Nephron progenitor cell (in vitro differentiated cells): Measurements from ENCODE around the gene CARD19.
A peak's percentile ranks its signal among the peaks of the same experiment; 100 is the strongest.

ENCODE experiments used
- DNase-seq: peaks from one replicate; pipeline ENCODE4 v3.0.0; 2021
- H3K27ac Mint-ChIP-seq: 2 replicates; pipeline ENCODE4 v1.8.0; 2021; ENCODE audit warnings: mild to moderate bottlenecking, moderate library complexity, mixed read lengths
- H3K27me3 Mint-ChIP-seq: 2 replicates; pipeline ENCODE4 v1.8.0; 2021; ENCODE audit warnings: mild to moderate bottlenecking, low read depth, mixed read lengths; ENCODE audit not compliant: poor library complexity
- H3K36me3 Mint-ChIP-seq: 2 replicates; pipeline ENCODE4 v1.8.0; 2021; ENCODE audit warnings: low read depth, mixed read lengths
- H3K4me1 Mint-ChIP-seq: 2 replicates; pipeline ENCODE4 v1.8.0; 2021; ENCODE audit warnings: mixed read lengths
- H3K4me3 Mint-ChIP-seq: 2 replicates; pipeline ENCODE4 v1.8.0; 2021; ENCODE audit warnings: mild to moderate bottlenecking, moderate library complexity, mixed read lengths
- H3K9me3 Mint-ChIP-seq: 2 replicates; pipeline ENCODE4 v1.8.0; 2021; ENCODE audit warnings: mild to moderate bottlenecking, moderate library complexity, mixed read lengths
- TF ChIP-seq, protein P1 (sequence below): fragments of 200-600 bp; sonication (generic); IDR thresholded peaks from 2 replicates; pipeline ENCODE4 v1.5.0; 2021; ENCODE audit warnings: antibody characterized with exemption

The CARD19 gene

DNA sequence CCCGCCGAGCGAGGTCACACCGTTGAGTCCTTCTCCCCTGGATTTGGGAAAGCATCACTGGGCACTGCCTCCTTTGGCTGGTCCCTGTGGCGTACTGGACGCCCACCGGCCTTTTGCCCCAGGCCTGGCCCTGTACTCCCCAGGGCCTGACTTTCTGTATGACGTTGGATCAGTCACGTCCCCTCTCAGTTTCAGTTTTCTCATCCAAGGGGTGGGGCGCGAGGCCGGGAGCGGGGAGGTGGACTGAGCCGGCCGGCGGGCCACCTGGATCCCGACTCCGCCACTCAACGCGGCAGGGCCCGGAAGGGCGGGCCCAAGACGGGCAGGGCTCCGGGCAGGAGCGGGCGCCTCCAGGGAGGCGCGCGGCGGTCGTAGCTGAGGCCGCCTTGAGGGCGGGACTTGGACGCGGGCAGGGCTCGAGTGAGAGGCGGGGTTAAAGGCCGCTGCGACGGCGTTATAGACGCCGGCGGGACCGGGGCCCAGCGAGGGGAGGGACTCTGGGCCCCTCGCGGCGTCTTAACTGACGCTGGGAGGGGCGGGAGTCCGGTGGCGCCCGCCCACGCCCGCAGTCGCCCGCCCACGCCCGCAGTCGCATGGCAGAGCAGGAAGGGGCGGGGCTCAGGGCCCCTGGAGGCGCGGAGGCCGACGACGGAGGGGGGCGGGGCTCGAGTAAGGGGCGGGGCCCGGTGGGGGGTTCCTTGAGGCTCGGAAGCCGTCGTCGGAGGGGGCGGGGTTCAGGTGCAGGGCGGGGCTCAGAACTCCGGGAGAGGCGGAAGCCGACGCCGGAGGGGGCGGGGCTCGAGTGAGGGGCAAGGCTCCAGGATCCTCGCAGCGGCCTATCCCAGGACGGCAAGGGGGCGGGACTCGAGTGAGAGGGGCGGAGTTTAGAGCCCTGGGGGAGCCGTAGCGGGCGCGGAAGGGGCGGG is 549 bp upstream of the CARD19 start:
- Mint-ChIP-seq H3K9me3 (no peaks in the 10 kb centered on the region), H3K36me3 (peaks cover 2% of the 10 kb centered on the region), H3K4me1 (peaks cover 55% of the 10 kb centered on the region), H3K4me3 (peak overlapping the region; percentile 67), H3K27ac (no peak overlapping the region), H3K27me3 (peaks cover 4% of the 10 kb centered on the region)
- DNase-seq, result peak; percentile 100
- TF ChIP-seq, protein P1, sequence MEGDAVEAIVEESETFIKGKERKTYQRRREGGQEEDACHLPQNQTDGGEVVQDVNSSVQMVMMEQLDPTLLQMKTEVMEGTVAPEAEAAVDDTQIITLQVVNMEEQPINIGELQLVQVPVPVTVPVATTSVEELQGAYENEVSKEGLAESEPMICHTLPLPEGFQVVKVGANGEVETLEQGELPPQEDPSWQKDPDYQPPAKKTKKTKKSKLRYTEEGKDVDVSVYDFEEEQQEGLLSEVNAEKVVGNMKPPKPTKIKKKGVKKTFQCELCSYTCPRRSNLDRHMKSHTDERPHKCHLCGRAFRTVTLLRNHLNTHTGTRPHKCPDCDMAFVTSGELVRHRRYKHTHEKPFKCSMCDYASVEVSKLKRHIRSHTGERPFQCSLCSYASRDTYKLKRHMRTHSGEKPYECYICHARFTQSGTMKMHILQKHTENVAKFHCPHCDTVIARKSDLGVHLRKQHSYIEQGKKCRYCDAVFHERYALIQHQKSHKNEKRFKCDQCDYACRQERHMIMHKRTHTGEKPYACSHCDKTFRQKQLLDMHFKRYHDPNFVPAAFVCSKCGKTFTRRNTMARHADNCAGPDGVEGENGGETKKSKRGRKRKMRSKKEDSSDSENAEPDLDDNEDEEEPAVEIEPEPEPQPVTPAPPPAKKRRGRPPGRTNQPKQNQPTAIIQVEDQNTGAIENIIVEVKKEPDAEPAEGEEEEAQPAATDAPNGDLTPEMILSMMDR, result no peak

DNA sequence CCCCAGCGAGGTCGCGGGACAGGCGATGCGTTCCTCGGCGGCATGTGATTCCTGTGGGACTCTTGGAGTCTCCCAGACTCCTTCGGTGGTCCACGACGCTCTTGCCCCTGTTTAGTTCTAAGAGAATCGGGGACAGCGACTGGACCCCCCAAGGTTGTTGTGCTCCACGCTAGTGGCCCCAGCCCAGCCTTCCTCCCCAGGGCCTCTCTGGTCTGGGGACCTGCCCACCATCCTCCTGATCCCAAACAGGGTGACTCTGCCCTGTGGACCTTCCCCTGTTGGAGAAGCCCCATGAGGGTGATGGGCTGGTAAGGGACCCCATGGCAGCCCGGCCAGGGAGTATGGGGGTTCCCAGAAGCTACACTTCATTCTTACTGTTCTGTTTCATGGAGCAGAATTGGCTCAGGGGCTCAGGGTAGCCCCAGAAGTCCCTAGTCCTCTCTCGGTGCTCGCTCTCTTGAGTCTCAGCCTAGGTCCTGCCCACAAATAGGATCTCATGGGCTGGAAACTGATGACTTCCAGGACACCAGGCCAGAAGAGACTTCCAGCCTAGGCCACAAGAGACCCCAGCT is 880 bp downstream of the CARD19 start:
- H3K27ac Mint-ChIP-seq, result no peak overlapping the region
- DNase-seq, result no peak
- H3K4me3 Mint-ChIP-seq, result peak overlapping the region; percentile 81
- TF ChIP-seq, protein P1, result no peak
- H3K4me1 Mint-ChIP-seq, result peaks cover 42% of the 10 kb centered on the region
- peaks cover 11% of the 10 kb centered on the region for H3K9me3 Mint-ChIP-seq
- H3K36me3 Mint-ChIP-seq, result peaks cover 6% of the 10 kb centered on the region
- H3K27me3 Mint-ChIP-seq, result peaks cover 4% of the 10 kb centered on the region

DNA sequence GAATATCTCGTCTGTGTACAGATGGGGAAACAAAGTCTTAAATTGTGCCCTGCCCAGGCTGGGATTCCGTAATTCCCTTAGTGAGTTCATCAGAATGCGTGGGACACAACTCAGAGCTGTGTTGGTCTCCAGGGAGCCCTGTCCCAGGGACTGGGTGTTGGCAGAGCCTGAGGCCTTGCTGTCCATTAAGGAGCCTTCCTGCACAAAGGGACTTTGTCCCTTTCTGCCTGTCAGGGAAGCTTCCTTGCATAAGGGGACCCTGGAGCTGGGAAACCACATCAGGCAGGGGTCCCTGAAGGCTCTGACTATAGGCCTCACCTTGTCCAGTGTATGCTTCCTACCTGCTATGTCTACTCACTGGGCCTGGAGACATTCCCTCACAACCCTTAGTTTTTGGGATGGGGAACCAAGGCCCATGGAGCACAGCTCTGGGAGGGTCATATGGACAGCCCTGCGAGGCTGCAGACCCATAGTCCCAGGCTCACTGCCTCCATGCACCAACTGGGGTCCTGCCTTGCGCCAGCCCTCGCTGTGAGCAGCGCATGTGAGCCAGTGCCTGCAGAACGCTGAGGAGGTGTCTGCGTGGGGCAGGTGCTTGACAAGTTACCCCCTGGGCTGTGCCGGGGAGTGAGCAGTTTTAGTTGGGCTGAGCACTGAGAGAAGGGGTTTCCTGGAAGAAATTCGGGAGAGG is 1.6 kb downstream of the CARD19 start:
- peaks cover 4% of the 10 kb centered on the region for H3K27me3 Mint-ChIP-seq

DNA sequence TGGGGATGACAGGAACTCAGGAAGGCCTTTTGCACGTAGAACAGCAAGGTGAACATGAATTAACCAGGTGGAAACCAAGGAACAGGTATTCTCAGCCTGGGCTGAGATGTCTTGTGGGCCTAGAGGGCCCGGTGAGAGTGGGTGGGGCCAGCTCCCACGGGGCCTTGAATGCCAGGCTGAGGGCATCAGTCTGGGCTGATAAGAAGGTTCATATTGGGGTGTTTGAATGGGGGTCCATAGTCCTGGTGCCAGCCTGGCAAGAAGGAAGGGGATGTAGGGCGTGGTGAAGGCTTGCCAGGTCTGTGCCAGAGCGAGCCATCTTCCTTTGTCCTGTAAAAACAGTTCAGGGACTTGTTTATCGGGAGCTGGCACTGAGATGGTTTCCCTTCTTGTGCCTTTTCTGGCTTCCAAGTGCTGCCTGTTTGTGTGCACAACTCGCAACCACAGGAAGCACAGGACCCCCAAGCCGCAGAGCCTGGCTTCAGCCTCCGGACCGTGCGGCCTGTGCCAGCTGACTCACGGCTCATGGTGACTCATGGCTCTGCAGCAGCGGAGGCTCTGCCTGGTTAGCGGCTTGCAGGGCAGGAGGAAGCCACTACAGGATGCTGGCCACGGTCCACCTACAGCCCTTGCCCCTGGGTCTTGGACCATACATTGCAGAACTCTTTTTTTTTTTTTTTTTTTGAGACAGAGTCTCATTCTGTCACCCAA is 2.4 kb downstream of the CARD19 start:
- no peak for DNase-seq
- Mint-ChIP-seq H3K27me3 (peaks cover 4% of the 10 kb centered on the region), H3K27ac (no peak overlapping the region), H3K9me3 (peaks cover 23% of the 10 kb centered on the region), H3K4me1 (peaks cover 27% of the 10 kb centered on the region), H3K4me3 (no peak overlapping the region), H3K36me3 (peaks cover 13% of the 10 kb centered on the region)
- TF ChIP-seq, protein P1, result no peak

More for the DNA sequence above, 1.6 kb downstream of the CARD19 start:
- Mint-ChIP-seq H3K4me3 (peak overlapping the region; percentile 81), H3K36me3 (peaks cover 12% of the 10 kb centered on the region), H3K27ac (no peak overlapping the region), H3K9me3 (peaks cover 17% of the 10 kb centered on the region), H3K4me1 (peaks cover 34% of the 10 kb centered on the region)
- DNase-seq, result no peak
- TF ChIP-seq, protein P1, result no peak

DNA sequence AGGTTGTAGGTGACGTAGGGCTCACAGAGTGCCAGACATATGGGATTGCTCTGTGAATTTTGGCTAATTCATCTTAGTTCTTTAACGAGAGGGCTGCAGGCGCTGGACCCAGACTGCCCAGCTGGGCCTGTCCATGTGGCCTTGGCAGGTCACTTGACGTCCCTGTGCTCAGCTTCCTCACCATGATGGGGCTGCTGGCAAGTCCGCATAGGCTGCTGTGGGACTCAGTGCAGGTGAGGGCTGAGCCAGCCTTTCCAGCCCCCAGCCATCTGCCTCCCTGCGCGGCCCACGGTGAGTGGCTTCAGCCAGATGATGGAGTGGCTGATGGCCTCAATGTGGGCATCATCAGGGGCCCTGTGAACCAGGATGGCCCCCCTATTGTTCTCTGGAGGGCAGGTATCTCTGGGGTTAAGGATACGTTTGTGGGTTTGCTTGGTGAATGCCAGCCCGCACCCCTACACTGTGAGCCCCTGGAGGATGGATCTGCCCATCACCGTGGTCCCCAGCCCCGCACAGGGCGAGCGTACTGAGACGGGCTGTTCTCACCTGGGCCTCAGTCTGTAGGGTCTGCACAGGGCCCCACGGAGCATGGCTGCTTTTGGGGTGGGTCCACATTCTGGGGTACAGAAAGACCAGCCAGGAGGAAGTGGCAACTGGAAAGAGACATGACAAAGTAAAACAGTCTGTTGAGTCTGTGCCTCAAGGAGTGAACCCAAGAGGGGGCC is 3.7 kb downstream of the CARD19 start:
- no peak overlapping the region for H3K27ac Mint-ChIP-seq
- peaks cover 35% of the 10 kb centered on the region for H3K9me3 Mint-ChIP-seq
- H3K4me1 Mint-ChIP-seq, result peaks cover 14% of the 10 kb centered on the region
- peaks cover 23% of the 10 kb centered on the region for H3K36me3 Mint-ChIP-seq
- no peak for DNase-seq
- TF ChIP-seq, protein P1, result no peak
- H3K27me3 Mint-ChIP-seq, result peaks cover 5% of the 10 kb centered on the region
- no peak overlapping the region for H3K4me3 Mint-ChIP-seq
